Measurements from ENCODE around the gene TFCP2L1. TPM values are rescaled to one million over a fixed set of nuclear protein-coding genes. Genes with fewer than 3 reads are reported as not detected.
A peak's percentile ranks its signal among the peaks of the same experiment; 100 is the strongest.

The TFCP2L1 gene
- polyA plus RNA-seq, 3 donors = 0.03 to 0.24 TPM; not detected in 1

DNA sequence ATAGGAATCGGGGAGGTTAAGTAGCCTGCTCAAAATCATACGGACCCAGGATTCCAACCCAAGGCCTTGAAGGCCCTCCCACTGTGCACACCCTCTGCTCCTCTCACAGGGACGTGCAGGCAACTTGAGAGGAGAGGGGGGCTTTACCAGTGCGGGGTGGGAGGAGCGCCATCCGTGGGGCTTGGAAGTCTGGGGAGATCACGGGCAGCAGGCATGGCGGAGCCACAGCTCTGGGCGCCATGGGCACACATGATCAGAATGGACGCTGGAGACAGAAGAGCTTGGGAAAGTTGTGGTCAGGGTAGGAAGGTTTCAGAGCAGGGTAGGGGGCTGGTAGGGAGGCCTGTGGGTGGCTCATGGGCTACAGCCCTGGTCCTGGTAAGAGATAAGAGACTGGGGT is 70.7 kb downstream of the TFCP2L1 start:
- peaks cover 0 to 6% (median 2%) of the 10 kb centered on the region in 3 donors for H3K27me3 Mint-ChIP-seq (ENCODE audit: low read depth in 3 of 3)
- Histone ChIP-seq H3K27ac (ENCODE audit: low read depth in 1 of 2, low read length in 2 of 2) (no peak overlapping the region), H4K20me1 (ENCODE audit: insufficient read depth, low read length) (no peaks in the 10 kb centered on the region), H2AFZ (ENCODE audit: insufficient read depth, low read depth, low read length, poor library complexity, severe bottlenecking) (no peak overlapping the region), H3K4me1 (ENCODE audit: control insufficient read depth in 1 of 2, insufficient read depth in 2 of 2, low read length in 2 of 2) (no peaks in the 10 kb centered on the region), H3K9ac (ENCODE audit: insufficient read depth, low read length, poor library complexity, severe bottlenecking) (no peak overlapping the region), H3K27me3 (ENCODE audit: control insufficient read depth in 2 of 2, insufficient read depth in 2 of 2, low read length in 2 of 2) (no peaks in the 10 kb centered on the region), H3K36me3 (replicated peaks in 1 of 2; ENCODE audit: control insufficient read depth in 1 of 2, insufficient read depth in 2 of 2, low read length in 2 of 2) (no peaks in the 10 kb centered on the region), H3K79me2 (ENCODE audit: insufficient read depth, low read length) (no peaks in the 10 kb centered on the region), H3K9me3 (replicated peaks in 1 of 2; ENCODE audit: control insufficient read depth in 1 of 2, insufficient read depth in 1 of 2, low read length in 2 of 2) (no peaks in the 10 kb centered on the region), H3K4me2 (replicated peaks; ENCODE audit: extremely low read depth, low read length, poor library complexity, severe bottlenecking) (no peak overlapping the region), H3K4me3 (replicated peaks in 1 of 3; ENCODE audit: low read depth in 2 of 3, low read length in 3 of 3) (no peak overlapping the region)
- 97% methylated on average over 6 of the region's 10 CpGs for WGBS (ENCODE audit: insufficient coverage)
- no peak for DNase-seq
- no peaks in the 10 kb centered on the region for H3K4me1 Mint-ChIP-seq
- peaks cover 0 to 5% (median 0%) of the 10 kb centered on the region in 7 donors for H3K9me3 Mint-ChIP-seq
- intact Hi-C loops (cut with micrococcal nuclease) = no loop called here
- TF ChIP-seq, protein P1, sequence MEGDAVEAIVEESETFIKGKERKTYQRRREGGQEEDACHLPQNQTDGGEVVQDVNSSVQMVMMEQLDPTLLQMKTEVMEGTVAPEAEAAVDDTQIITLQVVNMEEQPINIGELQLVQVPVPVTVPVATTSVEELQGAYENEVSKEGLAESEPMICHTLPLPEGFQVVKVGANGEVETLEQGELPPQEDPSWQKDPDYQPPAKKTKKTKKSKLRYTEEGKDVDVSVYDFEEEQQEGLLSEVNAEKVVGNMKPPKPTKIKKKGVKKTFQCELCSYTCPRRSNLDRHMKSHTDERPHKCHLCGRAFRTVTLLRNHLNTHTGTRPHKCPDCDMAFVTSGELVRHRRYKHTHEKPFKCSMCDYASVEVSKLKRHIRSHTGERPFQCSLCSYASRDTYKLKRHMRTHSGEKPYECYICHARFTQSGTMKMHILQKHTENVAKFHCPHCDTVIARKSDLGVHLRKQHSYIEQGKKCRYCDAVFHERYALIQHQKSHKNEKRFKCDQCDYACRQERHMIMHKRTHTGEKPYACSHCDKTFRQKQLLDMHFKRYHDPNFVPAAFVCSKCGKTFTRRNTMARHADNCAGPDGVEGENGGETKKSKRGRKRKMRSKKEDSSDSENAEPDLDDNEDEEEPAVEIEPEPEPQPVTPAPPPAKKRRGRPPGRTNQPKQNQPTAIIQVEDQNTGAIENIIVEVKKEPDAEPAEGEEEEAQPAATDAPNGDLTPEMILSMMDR (IDR thresholded peaks at IDR 0.05) = no peak
- H3K36me3 Mint-ChIP-seq = no peaks in the 10 kb centered on the region
- peak overlapping the region in 1 of 7 donors; percentile 36 for H3K27ac Mint-ChIP-seq
- H3K4me3 Mint-ChIP-seq = no peak overlapping the region

DNA sequence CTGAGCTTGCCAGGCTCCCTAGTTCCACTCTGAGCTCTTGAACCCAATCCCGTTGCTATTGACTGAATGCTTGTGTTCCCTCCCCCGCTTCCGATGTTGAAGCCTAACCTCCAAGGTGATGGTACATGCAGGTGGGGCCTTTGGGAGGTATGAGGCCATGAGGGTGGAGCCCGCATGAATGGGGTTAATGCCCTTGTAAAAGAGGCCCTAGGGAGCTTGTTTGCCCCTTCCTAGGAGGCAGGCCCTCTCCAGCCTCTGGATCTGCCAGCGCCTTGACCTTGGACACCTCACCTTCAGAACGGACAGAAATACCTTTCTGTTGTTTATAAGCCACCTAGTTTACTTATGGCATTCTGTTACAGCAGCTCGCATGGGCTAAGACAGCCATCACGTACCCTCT is 71.6 kb downstream of the TFCP2L1 start:
- no peaks in the 10 kb centered on the region for H3K27me3 ChIP-seq (ENCODE audit: control insufficient read depth in 2 of 2, insufficient read depth in 2 of 2, low read length in 2 of 2)
- H2AFZ ChIP-seq (ENCODE audit: insufficient read depth, low read depth, low read length, poor library complexity, severe bottlenecking) = no peak overlapping the region
- H3K79me2 ChIP-seq (ENCODE audit: insufficient read depth, low read length) = no peaks in the 10 kb centered on the region
- TF ChIP-seq, protein P1 (IDR thresholded peaks at IDR 0.05) = no peak
- no peaks in the 10 kb centered on the region for H3K36me3 ChIP-seq (replicated peaks in 1 of 2; ENCODE audit: control insufficient read depth in 1 of 2, insufficient read depth in 2 of 2, low read length in 2 of 2)
- no peaks in the 10 kb centered on the region for H3K36me3 Mint-ChIP-seq
- H3K27ac ChIP-seq (ENCODE audit: low read depth in 1 of 2, low read length in 2 of 2) = no peak overlapping the region
- H3K27ac Mint-ChIP-seq = no peak overlapping the region
- H3K4me3 ChIP-seq (replicated peaks in 1 of 3; ENCODE audit: low read depth in 2 of 3, low read length in 3 of 3) = no peak overlapping the region
- H3K9me3 Mint-ChIP-seq = peaks cover 0 to 5% (median 0%) of the 10 kb centered on the region in 7 donors
- no peaks in the 10 kb centered on the region for H3K4me1 ChIP-seq (ENCODE audit: control insufficient read depth in 1 of 2, insufficient read depth in 2 of 2, low read length in 2 of 2)
- no peak overlapping the region for H3K9ac ChIP-seq (ENCODE audit: insufficient read depth, low read length, poor library complexity, severe bottlenecking)
- H3K4me1 Mint-ChIP-seq = no peaks in the 10 kb centered on the region
- intact Hi-C loops (cut with micrococcal nuclease) = no loop called here
- H3K27me3 Mint-ChIP-seq (ENCODE audit: low read depth in 3 of 3) = peaks cover 2 to 6% (median 4%) of the 10 kb centered on the region in 3 donors
- no peaks in the 10 kb centered on the region for H3K9me3 ChIP-seq (replicated peaks in 1 of 2; ENCODE audit: control insufficient read depth in 1 of 2, insufficient read depth in 1 of 2, low read length in 2 of 2)
- H3K4me2 ChIP-seq (replicated peaks; ENCODE audit: extremely low read depth, low read length, poor library complexity, severe bottlenecking) = no peak overlapping the region
- 91% methylated on average over 6 of the region's 8 CpGs for WGBS (ENCODE audit: insufficient coverage)
- no peak overlapping the region for H3K4me3 Mint-ChIP-seq
- no peaks in the 10 kb centered on the region for H4K20me1 ChIP-seq (ENCODE audit: insufficient read depth, low read length)
- DNase-seq = no peak

Data from CD14-positive monocyte (primary cell).